B cell (primary cell): Measurements from ENCODE around the gene ST8SIA3. TPM values are rescaled to one million over a fixed set of nuclear protein-coding genes. Genes with fewer than 3 reads are reported as not detected.
"Not testable (repeated sequence)": the region's sequence is repeated elsewhere in the genome, so short reads cannot be mapped to it uniquely, and the experiment has no call there.

Source experiments
- ATAC-seq: fragments of 200-7000 bp; cut with Tn5 transposase; one replicate; pipeline ENCODE4 v1.10.0; 2021; ENCODE audit warnings: low read depth, mild to moderate bottlenecking, moderate number of reproducible peaks, moderate library complexity
- CTCF ChIA-PET: fragments of 350-600 bp; sonication (Branson Sonifier 250); formaldehyde crosslinking; loops from one replicate; lab custom pipeline; 2021; ENCODE audit warnings: antibody characterized with exemption, inconsistent platforms; lab: Charles Lee
- POLR2A ChIA-PET: fragments of 350-600 bp; sonication (Branson Sonifier 250); formaldehyde crosslinking; loops from one replicate; lab custom pipeline; 2021; ENCODE audit warnings: antibody characterized with exemption; lab: Charles Lee
- DNase-seq: peaks from one replicate; pipeline ENCODE4 v3.0.0; 2013
- H2AFZ ChIP-seq: 2 replicates; pipeline ENCODE4 v1.6.1; 2012; ENCODE audit warnings: mild to moderate bottlenecking, low read depth, low read length; ENCODE audit not compliant: insufficient read depth, poor library complexity, severe bottlenecking
- H3K27ac ChIP-seq, 2 donors: 1 replicate in 1 of 2; 2 replicates in 1 of 2; pipeline ENCODE4 v1.5.1; 2012 to 2013; ENCODE audit warnings: low read length in 2 of 2, mild to moderate bottlenecking in 2 of 2, moderate library complexity in 1 of 2
- H3K27me3 ChIP-seq, 4 experiments: fragments of 200-600 bp in 1 of 4; sonication (generic) in 1 of 4; replicated peaks in 1 of 4; 1 replicate in 2 of 4; 2 replicates in 2 of 4; pipeline versions ENCODE4 v1.6.1 to v1.7.0; 2013 to 2016; ENCODE audit warnings: low read length in 3 of 4, mild to moderate bottlenecking in 2 of 4, mixed read lengths in 1 of 4, moderate library complexity in 1 of 4; ENCODE audit not compliant: insufficient read depth in 4 of 4, control insufficient read depth in 3 of 4; ENCODE audit errors: control extremely low read depth in 1 of 4
- H3K36me3 ChIP-seq, 2 experiments: replicated peaks in 1 of 2; 1 replicate in 1 of 2; 2 replicates in 1 of 2; pipeline versions ENCODE4 v1.6.1 to v1.7.1; 2013; ENCODE audit warnings: low read length in 1 of 2; ENCODE audit not compliant: insufficient read depth in 2 of 2, control insufficient read depth in 1 of 2; ENCODE audit errors: control extremely low read depth in 1 of 2, extremely low read depth in 1 of 2
- H3K4me1 ChIP-seq, 2 donors: fragments of 200-600 bp in 1 of 2; sonication (generic) in 1 of 2; 1 replicate in 1 of 2; 2 replicates in 1 of 2; pipeline versions ENCODE4 v1.5.1 to v1.6.1; 2013 to 2017; ENCODE audit warnings: low read length in 2 of 2; ENCODE audit not compliant: control insufficient read depth in 2 of 2, insufficient read depth in 2 of 2
- H3K4me2 ChIP-seq: replicated peaks from 2 replicates; pipeline ENCODE3; 2012; ENCODE audit warnings: mild to moderate bottlenecking, low read depth, low read length; ENCODE audit not compliant: poor library complexity, severe bottlenecking
- H3K4me3 ChIP-seq, 5 experiments: fragments of 200-600 bp in 1 of 5; sonication (generic) in 1 of 5; 1 replicate in 3 of 5; 2 replicates in 2 of 5; pipeline versions ENCODE4 v1.5.1 to v1.7.0; 2011 to 2016; ENCODE audit warnings: low read length in 4 of 5, mild to moderate bottlenecking in 4 of 5, low read depth in 2 of 5, control low read depth in 1 of 5, moderate library complexity in 1 of 5; ENCODE audit not compliant: insufficient read depth in 1 of 5; ENCODE audit errors: control extremely low read depth in 1 of 5, extremely low read depth in 1 of 5
- H3K79me2 ChIP-seq: fragments of 200-600 bp; sonication (generic); one replicate; pipeline ENCODE4 v1.6.0; 2016; ENCODE audit warnings: low read length; ENCODE audit not compliant: control insufficient read depth, insufficient read depth
- H3K9ac ChIP-seq: fragments of 200-600 bp; sonication (generic); 2 replicates; pipeline ENCODE4 v1.6.1; 2017; ENCODE audit warnings: mild to moderate bottlenecking, low read length, moderate library complexity
- H3K9me3 ChIP-seq, 3 donors: one replicate each; pipeline versions ENCODE4 v1.6.1 to v1.7.1; 2013; ENCODE audit warnings: low read length in 2 of 3; ENCODE audit not compliant: control insufficient read depth in 2 of 3, insufficient read depth in 1 of 3; ENCODE audit errors: control extremely low read depth in 1 of 3
- H4K20me1 ChIP-seq: 2 replicates; pipeline ENCODE4 v1.6.0; 2012; ENCODE audit warnings: mild to moderate bottlenecking, low read length; ENCODE audit not compliant: insufficient read depth, control insufficient read depth, poor library complexity, severe bottlenecking
- H3K27ac Mint-ChIP-seq: one replicate; pipeline ENCODE4 v1.8.0; 2021; ENCODE audit warnings: mixed read lengths
- H3K27me3 Mint-ChIP-seq: one replicate; pipeline ENCODE4 v1.8.0; 2021; ENCODE audit warnings: mixed read lengths
- H3K4me1 Mint-ChIP-seq: one replicate; pipeline ENCODE4 v1.8.0; 2021; ENCODE audit warnings: mixed read lengths
- H3K4me3 Mint-ChIP-seq: one replicate; pipeline ENCODE4 v1.8.0; 2021; ENCODE audit warnings: mixed read lengths
- H3K9me3 Mint-ChIP-seq: one replicate; pipeline ENCODE4 v1.8.0; 2022; ENCODE audit warnings: mixed read lengths; ENCODE audit not compliant: insufficient read depth
- EZH2 ChIP-seq: IDR thresholded peaks from 2 replicates; pipeline ENCODE4 v1.6.1; 2012; ENCODE audit warnings: borderline replicate concordance, low read depth, mild to moderate bottlenecking, moderate library complexity, low read length; ENCODE audit not compliant: insufficient read depth, poor library complexity, severe bottlenecking
- WGBS: methylation state at CpG from one replicate; pipeline ENCODE4 v1.1.5; 2013; ENCODE audit warnings: missing lambda C conversion rate; ENCODE audit not compliant: insufficient coverage; 5-methylcytosine and 5-hydroxymethylcytosine counted together
- intact Hi-C: fragments of 100-400 bp; cut with micrococcal nuclease; formaldehyde crosslinking; loops from one replicate; pipeline ENCODE4 v1.10.0; 2022
- polyA plus RNA-seq: library from polyadenylated mRNA; depleted of rRNA; stranded (reverse); fragments of >200 nt; gene quantifications from 2 replicates; pipeline ENCODE4 v1.2.3, GENCODE V29; 2012
- total RNA-seq, 2 donors: library from RNA; stranded (reverse); fragments of 120-200 nt in 1 of 2; gene quantifications; 1 replicate in 1 of 2; 2 replicates in 1 of 2; pipeline versions ENCODE4 v1.2.3 to v1.2.4, GENCODE V29; 2013 to 2022
- TF ChIP-seq, protein P1 (sequence below): fragments of 200-600 bp; IDR thresholded peaks from one replicate; pipeline ENCODE4 v1.8.0; 2022; ENCODE audit warnings: antibody characterized with exemption, mild to moderate bottlenecking

The ST8SIA3 gene
- total and polyA plus RNA-seq, 2 donors (not counting 1 experiment from before 2014, with no cell fraction given): not detected

DNA sequence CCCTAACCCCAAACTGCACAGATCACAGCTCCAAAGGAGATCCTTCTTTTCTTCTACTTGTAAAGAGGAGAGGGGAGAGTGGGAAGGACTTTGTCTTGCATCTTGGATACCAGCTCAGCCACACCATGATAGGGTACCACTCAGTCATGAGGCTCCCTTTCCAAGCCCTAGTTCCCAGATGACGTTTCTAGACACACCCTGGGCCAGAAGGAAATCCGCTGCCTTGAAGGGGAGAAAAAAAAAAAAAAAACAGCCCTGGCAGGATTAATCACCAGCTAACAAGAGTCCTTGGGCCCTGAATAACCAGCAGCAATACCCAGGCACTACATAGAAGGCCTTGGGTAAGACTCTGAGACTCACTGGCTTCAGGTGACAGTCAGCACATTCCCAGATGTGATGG, 36.9 kb downstream of the ST8SIA3 start:
- no peak for TF ChIP-seq EZH2
- TF ChIP-seq, protein P1, sequence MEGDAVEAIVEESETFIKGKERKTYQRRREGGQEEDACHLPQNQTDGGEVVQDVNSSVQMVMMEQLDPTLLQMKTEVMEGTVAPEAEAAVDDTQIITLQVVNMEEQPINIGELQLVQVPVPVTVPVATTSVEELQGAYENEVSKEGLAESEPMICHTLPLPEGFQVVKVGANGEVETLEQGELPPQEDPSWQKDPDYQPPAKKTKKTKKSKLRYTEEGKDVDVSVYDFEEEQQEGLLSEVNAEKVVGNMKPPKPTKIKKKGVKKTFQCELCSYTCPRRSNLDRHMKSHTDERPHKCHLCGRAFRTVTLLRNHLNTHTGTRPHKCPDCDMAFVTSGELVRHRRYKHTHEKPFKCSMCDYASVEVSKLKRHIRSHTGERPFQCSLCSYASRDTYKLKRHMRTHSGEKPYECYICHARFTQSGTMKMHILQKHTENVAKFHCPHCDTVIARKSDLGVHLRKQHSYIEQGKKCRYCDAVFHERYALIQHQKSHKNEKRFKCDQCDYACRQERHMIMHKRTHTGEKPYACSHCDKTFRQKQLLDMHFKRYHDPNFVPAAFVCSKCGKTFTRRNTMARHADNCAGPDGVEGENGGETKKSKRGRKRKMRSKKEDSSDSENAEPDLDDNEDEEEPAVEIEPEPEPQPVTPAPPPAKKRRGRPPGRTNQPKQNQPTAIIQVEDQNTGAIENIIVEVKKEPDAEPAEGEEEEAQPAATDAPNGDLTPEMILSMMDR: no peak
- no peak overlapping the region for H3K27ac ChIP-seq
- no peaks in the 10 kb centered on the region for H3K9me3 ChIP-seq
- Mint-ChIP-seq H3K27me3 (peaks cover 35% of the 10 kb centered on the region), H3K4me3 (no peak overlapping the region), H3K9me3 (no peaks in the 10 kb centered on the region), H3K27ac (no peak overlapping the region), H3K4me1 (no peaks in the 10 kb centered on the region)
- no peak overlapping the region for H2AFZ ChIP-seq
- H3K4me3 ChIP-seq: no peak overlapping the region
- WGBS: 69% methylated on average over 2 of the region's 2 CpGs
- H3K27me3 ChIP-seq: peaks cover 0 to 9% (median 4%) of the 10 kb centered on the region in 4 experiments
- ATAC-seq: no peak
- ChIA-PET POLR2A (no interaction called here), CTCF (no interaction called here)
- no peaks in the 10 kb centered on the region for H3K36me3 ChIP-seq
- no peak overlapping the region for H3K4me2 ChIP-seq
- no peaks in the 10 kb centered on the region for H4K20me1 ChIP-seq
- no peak for DNase-seq
- H3K79me2 ChIP-seq: no peaks in the 10 kb centered on the region
- H3K9ac ChIP-seq: no peak overlapping the region
- no peaks in the 10 kb centered on the region for H3K4me1 ChIP-seq
- intact Hi-C loops: no loop called here

DNA sequence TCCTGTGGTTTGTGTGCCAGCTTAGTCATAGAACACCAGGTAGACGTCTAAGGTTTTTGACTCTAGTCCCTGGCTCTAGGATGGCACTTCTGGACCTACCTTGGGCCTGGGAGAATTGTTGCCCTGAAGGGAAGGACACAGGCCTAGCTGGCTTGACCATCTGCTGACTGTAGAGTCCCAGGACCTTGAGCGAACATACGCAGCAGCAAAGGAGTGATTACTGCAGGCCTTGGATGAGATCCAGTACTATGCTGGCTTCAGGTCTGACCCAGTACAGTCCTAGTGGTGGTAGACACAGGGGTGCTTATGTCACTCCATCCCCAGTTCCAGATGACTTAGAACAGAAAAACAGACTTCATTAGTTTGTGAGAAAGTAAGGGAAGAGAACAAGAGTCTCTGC, 37.7 kb downstream of the ST8SIA3 start:
- Histone ChIP-seq H3K4me3 (no peak overlapping the region), H3K27ac (no peak overlapping the region), H3K27me3 (peaks cover 0 to 9% (median 4%) of the 10 kb centered on the region in 4 experiments), H2AFZ (no peak overlapping the region), H3K36me3 (no peaks in the 10 kb centered on the region), H3K79me2 (no peaks in the 10 kb centered on the region), H3K9ac (no peak overlapping the region), H4K20me1 (no peaks in the 10 kb centered on the region), H3K4me1 (no peaks in the 10 kb centered on the region), H3K4me2 (no peak overlapping the region), H3K9me3 (no peaks in the 10 kb centered on the region)
- TF ChIP-seq, protein P1: no peak
- TF ChIP-seq EZH2: no peak
- no peak for DNase-seq
- peaks cover 3% of the 10 kb centered on the region for H3K9me3 Mint-ChIP-seq
- H3K27me3 Mint-ChIP-seq: peaks cover 35% of the 10 kb centered on the region
- ChIA-PET POLR2A (no interaction called here), CTCF (no interaction called here)
- no peak overlapping the region for H3K4me3 Mint-ChIP-seq
- H3K27ac Mint-ChIP-seq: no peak overlapping the region
- no peaks in the 10 kb centered on the region for H3K4me1 Mint-ChIP-seq
- no peak for ATAC-seq
- intact Hi-C loops: no loop called here
- WGBS: 81% methylated on average over 1 of the region's 3 CpGs

DNA sequence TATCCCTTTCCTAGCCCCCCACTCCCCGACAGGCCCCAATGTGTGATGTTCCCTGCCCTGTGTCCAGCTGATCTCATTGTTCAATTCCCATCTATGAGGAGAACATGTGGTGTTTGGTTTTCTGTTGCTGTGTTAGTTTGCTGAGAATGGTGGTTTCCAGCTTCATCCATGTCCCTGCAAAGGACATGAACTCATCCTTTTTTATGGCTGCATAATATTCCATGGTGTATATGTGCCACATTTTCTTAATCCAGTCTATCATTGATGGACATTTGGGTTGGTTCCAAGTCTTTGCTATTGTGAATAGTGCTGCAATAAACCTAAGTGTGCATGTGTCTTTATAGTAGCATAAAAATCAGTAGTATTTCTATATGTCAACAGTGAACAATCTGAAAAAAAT, 42.4 kb downstream of the ST8SIA3 start:
- H3K4me3 Mint-ChIP-seq, POLR2A ChIA-PET, H2AFZ ChIP-seq, DNase-seq, H3K27ac Mint-ChIP-seq, H3K4me1 Mint-ChIP-seq, ATAC-seq, H3K9me3 ChIP-seq, H3K36me3 ChIP-seq, H3K4me3 ChIP-seq, CTCF ChIA-PET, H3K27ac ChIP-seq, H3K27me3 ChIP-seq, H3K4me1 ChIP-seq, H3K4me2 ChIP-seq, H3K9ac ChIP-seq, H4K20me1 ChIP-seq, H3K79me2 ChIP-seq, intact Hi-C loops: not testable (repeated sequence)
- H3K27me3 Mint-ChIP-seq: peaks cover 20% of the 10 kb centered on the region
- peaks cover 12% of the 10 kb centered on the region for H3K9me3 Mint-ChIP-seq
- no CpG with 5 or more reads among the region's 1 CpG for WGBS
